K562 (cell line): ENCODE results near the gene GNG7. TPM values are rescaled to one million over a fixed set of nuclear protein-coding genes. Genes with fewer than 3 reads are reported as not detected.
A peak's percentile ranks its signal among the peaks of the same experiment; 100 is the strongest.

ENCODE experiments used
- ARID2 ChIP-seq: fragments of 450-650 bp; IDR thresholded peaks from 2 replicates; pipeline ENCODE4 v1.6.1; 2017; ENCODE audit warnings: antibody characterized with exemption, mild to moderate bottlenecking
- BCOR ChIP-seq: fragments of 450-650 bp; IDR thresholded peaks from 2 replicates; pipeline ENCODE4 v1.6.1; 2016
- BRCA1 ChIP-seq, 2 experiments: fragments of 450-650 bp in 1 of 2; sonication (generic) in 1 of 2; formaldehyde crosslinking in 1 of 2; IDR thresholded peaks; 2 replicates each; pipeline versions ENCODE4 v1.5.0 to v1.6.1; 2017 to 2020; ENCODE audit warnings: mild to moderate bottlenecking in 1 of 2, missing genetic modification reagents in 1 of 2
- CBX2 ChIP-seq: fragments of 200-600 bp; sonication (generic); IDR thresholded peaks from one replicate; pipeline ENCODE4 v1.6.1; 2012; ENCODE audit warnings: mild to moderate bottlenecking, low read length, inconsistent platforms; ENCODE audit not compliant: insufficient read depth, poor library complexity, severe bottlenecking
- CCAR2 ChIP-seq: fragments of 200-400 bp; formaldehyde crosslinking; IDR thresholded peaks from 2 replicates; pipeline ENCODE4 v1.6.1; 2017; ENCODE audit warnings: mild to moderate bottlenecking, low read depth, low read length
- CREB3 ChIP-seq: fragments of 450-650 bp; conservative IDR thresholded peaks from 2 replicates; pipeline ENCODE4 v1.6.1; 2016; ENCODE audit warnings: missing genetic modification characterization, low read depth, mild to moderate bottlenecking, missing compliant biosample characterization, moderate library complexity
- DEAF1 ChIP-seq: fragments of 450-650 bp; formaldehyde crosslinking; IDR thresholded peaks from 2 replicates; pipeline ENCODE4 v1.4.0; 2020; ENCODE audit warnings: mild to moderate bottlenecking, moderate library complexity
- IFI16 ChIP-seq: fragments of 250-450 bp; sonication (Bioruptor Pico); IDR thresholded peaks from 2 replicates; pipeline ENCODE4 v2.1.2; 2022; ENCODE audit warnings: mild to moderate bottlenecking, inconsistent platforms
- NFIX ChIP-seq: fragments of 250-450 bp; sonication (Bioruptor Pico); IDR thresholded peaks from 2 replicates; pipeline ENCODE4 v1.4.0; 2020; ENCODE audit warnings: low read depth, mild to moderate bottlenecking, moderate library complexity
- NRF1 ChIP-seq, 2 experiments: fragments of 450-650 bp; IDR thresholded peaks in 1 of 2; conservative IDR thresholded peaks in 1 of 2; 2 replicates each; pipeline ENCODE4 v1.6.1; 2014; ENCODE audit warnings: mild to moderate bottlenecking in 2 of 2
- PRPF4 ChIP-seq: fragments of 200-400 bp; formaldehyde crosslinking; IDR thresholded peaks from one replicate; pipeline ENCODE4 v1.6.1; 2017; ENCODE audit warnings: low read length, low read depth, mild to moderate bottlenecking; ENCODE audit not compliant: insufficient read depth, poor library complexity, severe bottlenecking
- RBM15 ChIP-seq: fragments of 200-400 bp; formaldehyde crosslinking; IDR thresholded peaks from 2 replicates; pipeline ENCODE4 v1.6.1; 2018; ENCODE audit warnings: mild to moderate bottlenecking, low read length, moderate library complexity; ENCODE audit not compliant: insufficient read depth
- SNRNP70 ChIP-seq: fragments of 200-400 bp; formaldehyde crosslinking; optimal IDR thresholded peaks from 2 replicates; pipeline ENCODE3; 2017; ENCODE audit warnings: low read depth, low read length
- SREBF1 ChIP-seq: fragments of 150-350 bp; IDR thresholded peaks from 2 replicates; pipeline ENCODE4 v1.6.1; 2014; ENCODE audit warnings: antibody characterized with exemption, low read depth, low read length, borderline replicate concordance
- THAP12 ChIP-seq: fragments of 250-450 bp; sonication (Bioruptor Pico); IDR thresholded peaks from 2 replicates; pipeline ENCODE4 v1.9.0; 2021; ENCODE audit warnings: mild to moderate bottlenecking, inconsistent platforms
- XRCC3 ChIP-seq: fragments of 450-650 bp; IDR thresholded peaks from 2 replicates; pipeline ENCODE4 v1.6.1; 2017; ENCODE audit warnings: mild to moderate bottlenecking, moderate library complexity
- ZNF184 ChIP-seq: sonication (generic); formaldehyde crosslinking; IDR thresholded peaks from 2 replicates; pipeline ENCODE4 v1.5.0; 2020; ENCODE audit warnings: missing genetic modification reagents
- ZNF217 ChIP-seq: sonication (generic); formaldehyde crosslinking; IDR thresholded peaks from 2 replicates; pipeline ENCODE4 v1.8.0; 2022; ENCODE audit warnings: mild to moderate bottlenecking, missing genetic modification reagents
- ZNF274 ChIP-seq: IDR thresholded peaks from 2 replicates; pipeline ENCODE4 v1.6.1; 2011; ENCODE audit warnings: low read depth, mild to moderate bottlenecking, low read length, moderate library complexity, borderline replicate concordance
- ZNF384 ChIP-seq: IDR thresholded peaks from 2 replicates; pipeline ENCODE4 v1.6.1; 2012; ENCODE audit warnings: low read depth, low read length, improper control_type of control experiment
- ZNF655 ChIP-seq: fragments of 250-450 bp; sonication (Bioruptor Pico); IDR thresholded peaks from 2 replicates; pipeline ENCODE4 v1.5.0; 2021
- ZNF785 ChIP-seq: fragments of 250-450 bp; sonication (Bioruptor Pico); IDR thresholded peaks from 2 replicates; pipeline ENCODE4 v1.4.0; 2020; ENCODE audit warnings: mild to moderate bottlenecking
- polyA plus RNA-seq, 8 experiments: library from polyadenylated mRNA; depleted of rRNA in 4 of 8; stranded (reverse) in 5 of 8; unstranded in 3 of 8; fragments of >200 nt; fragmentation: Nextera tagmentation in 2 of 8; fragmentation: Illumina TruSeq in 1 of 8; extraction: Ambion mirVana in 2 of 8; extraction: Trizol in 1 of 8; gene quantifications; 2 replicates each; pipeline versions ENCODE4 v1.2.1 to v1.2.3, GENCODE V29; 2011 to 2014; ENCODE audit warnings: inconsistent platforms in 1 of 8, missing spikeins in 1 of 8
- total RNA-seq, 7 experiments: library from RNA; depleted of rRNA in 6 of 7; stranded (reverse); fragments of >200 nt in 6 of 7; fragmentation: Illumina TruSeq in 2 of 7; extraction: Trizol in 2 of 7; gene quantifications; 2 replicates each; pipeline versions ENCODE4 v1.2.1 to v1.2.3, GENCODE V29; 2011 to 2021; ENCODE audit warnings: low replicate concordance in 1 of 7

Gene GNG7
- total and polyA plus RNA-seq, 9 of the 15 experiments (the other 6 are each of a cell fraction or from before 2014, with no cell fraction given) = 0.01 to 0.20 (median 0.06) TPM; not detected in 1

- TF ChIP-seq PRPF4 = no peak
- TF ChIP-seq NFIX = no peak
- no peak for TF ChIP-seq SNRNP70
- TF ChIP-seq ZNF274 = 0 out of 2 replicates have a peak, but pooled peaks have one; percentile 8
- TF ChIP-seq CREB3 (tag) = no peak
- no peak for TF ChIP-seq ZNF217
- TF ChIP-seq THAP12 = no peak
- TF ChIP-seq RBM15 = no peak
- TF ChIP-seq NRF1 (conservative IDR thresholded peaks at IDR 0.05 in 1 of 2, IDR thresholded peaks at IDR 0.05 in 1 of 2) = peak; percentile 47 to 54
- TF ChIP-seq BCOR = peak; percentile 16; the same call in 1 of the 2 replicates
- no peak for TF ChIP-seq CBX2
- no peak for TF ChIP-seq XRCC3
- no peak for TF ChIP-seq ZNF184
- no peak for TF ChIP-seq IFI16 (CRISPR knock-in tag)
- peak; percentile 96 for TF ChIP-seq ARID2
- no peak for TF ChIP-seq SREBF1
- no peak for TF ChIP-seq ZNF655
- peak; percentile 41; the same call in 1 of the 2 replicates for TF ChIP-seq ZNF384
- no peak for TF ChIP-seq BRCA1 (IDR thresholded peaks at IDR 0.05)
- no peak for TF ChIP-seq BRCA1 (CRISPR knock-in tag; IDR thresholded peaks at IDR 0.05)
- peak; percentile 98 for TF ChIP-seq DEAF1
- TF ChIP-seq CCAR2 = no peak
- no peak for TF ChIP-seq ZNF785 (CRISPR knock-in tag)
These were observed 228.1 kb downstream of the GNG7 start (continued) for GRCh38 chr19:2474232-2475017.
